Caco-2 (cell line): Measurements from ENCODE around the gene TCF7L2. TPM values are rescaled to one million over a fixed set of nuclear protein-coding genes. Genes with fewer than 3 reads are reported as not detected.

ENCODE experiments used
- BruUV-seq: library from RNA; stranded (reverse); fragments of 400-500 nt; replicated peaks from 2 replicates; lab custom pipeline; 2021; lab: Mats Ljungman, UMichigan
- CTCF ChIA-PET: fragments of 300-600 bp; sonication (Branson Sonifier 250); formaldehyde crosslinking; loops from one replicate; lab custom pipeline; 2022; ENCODE audit warnings: antibody characterized with exemption; lab: Charles Lee
- POLR2A ChIA-PET: fragments of 300-600 bp; sonication (Branson Sonifier 250); formaldehyde crosslinking; loops from one replicate; lab custom pipeline; 2022; ENCODE audit warnings: antibody characterized with exemption; lab: Charles Lee
- DNase-seq, 2 experiments: peaks; one replicate each; pipeline versions ENCODE4 v3.0.0 to v3.0.0-alpha.2; 2020 to 2022
- H3K27me3 ChIP-seq: replicated peaks from 2 replicates; pipeline ENCODE4 v1.6.0; 2011; ENCODE audit warnings: low read length; ENCODE audit not compliant: control insufficient read depth, insufficient read depth
- H3K36me3 ChIP-seq: 2 replicates; pipeline ENCODE4 v1.5.1; 2011; ENCODE audit warnings: low read length; ENCODE audit not compliant: control insufficient read depth, insufficient read depth
- H3K4me1 ChIP-seq: fragments of 250-450 bp; sonication (Bioruptor Pico); 2 replicates; pipeline ENCODE4 v1.5.1; 2020; ENCODE audit warnings: mild to moderate bottlenecking
- H3K4me3 ChIP-seq: 2 replicates; pipeline ENCODE4 v1.5.1; 2011; ENCODE audit warnings: low read depth, mild to moderate bottlenecking, control low read depth, low read length
- H3K9me3 ChIP-seq: fragments of 250-450 bp; sonication (Bioruptor Pico); 2 replicates; pipeline ENCODE4 v1.5.1; 2020; ENCODE audit warnings: mild to moderate bottlenecking, moderate library complexity
- H3K27ac Mint-ChIP-seq: one replicate; pipeline ENCODE4 v1.8.0; 2022; ENCODE audit warnings: mixed read lengths; ENCODE audit not compliant: unreplicated experiment
- H3K27me3 Mint-ChIP-seq: one replicate; pipeline ENCODE4 v1.8.0; 2022; ENCODE audit warnings: mixed read lengths; ENCODE audit not compliant: insufficient read depth, unreplicated experiment
- H3K36me3 Mint-ChIP-seq: one replicate; pipeline ENCODE4 v1.8.0; 2022; ENCODE audit warnings: mild to moderate bottlenecking, mixed read lengths; ENCODE audit not compliant: insufficient read depth, unreplicated experiment
- H3K4me1 Mint-ChIP-seq: one replicate; pipeline ENCODE4 v1.8.0; 2022; ENCODE audit warnings: low read depth, mixed read lengths; ENCODE audit not compliant: unreplicated experiment
- H3K4me3 Mint-ChIP-seq: one replicate; pipeline ENCODE4 v1.8.0; 2022; ENCODE audit warnings: mild to moderate bottlenecking, moderate library complexity, mixed read lengths; ENCODE audit not compliant: unreplicated experiment
- H3K9me3 Mint-ChIP-seq: one replicate; pipeline ENCODE4 v1.8.0; 2022; ENCODE audit warnings: mixed read lengths; ENCODE audit not compliant: unreplicated experiment
- CTCF ChIP-seq, 2 experiments: fragments of 200-600 bp in 1 of 2; IDR thresholded peaks; 1 replicate in 1 of 2; 2 replicates in 1 of 2; pipeline versions ENCODE4 v1.5.1 to v1.8.0; 2011 to 2022; ENCODE audit warnings: antibody characterized with exemption in 1 of 2, control low read depth in 1 of 2, inconsistent platforms in 1 of 2, low read depth in 1 of 2, low read length in 1 of 2, mild to moderate bottlenecking in 1 of 2, moderate library complexity in 1 of 2; ENCODE audit not compliant: insufficient read depth in 1 of 2, severe bottlenecking in 1 of 2, unreplicated experiment in 1 of 2
- intact Hi-C: fragments of 100-400 bp; cut with micrococcal nuclease; formaldehyde crosslinking; loops from one replicate; pipeline ENCODE4 v1.10.0; 2022; ENCODE audit not compliant: unreplicated experiment
- total RNA-seq: library from RNA; stranded (reverse); gene quantifications from 2 replicates; pipeline ENCODE4 v1.2.3, GENCODE V29; 2022

The TCF7L2 gene
- total RNA-seq, 1 experiment from 2014 or later: 45.4 TPM

DNA sequence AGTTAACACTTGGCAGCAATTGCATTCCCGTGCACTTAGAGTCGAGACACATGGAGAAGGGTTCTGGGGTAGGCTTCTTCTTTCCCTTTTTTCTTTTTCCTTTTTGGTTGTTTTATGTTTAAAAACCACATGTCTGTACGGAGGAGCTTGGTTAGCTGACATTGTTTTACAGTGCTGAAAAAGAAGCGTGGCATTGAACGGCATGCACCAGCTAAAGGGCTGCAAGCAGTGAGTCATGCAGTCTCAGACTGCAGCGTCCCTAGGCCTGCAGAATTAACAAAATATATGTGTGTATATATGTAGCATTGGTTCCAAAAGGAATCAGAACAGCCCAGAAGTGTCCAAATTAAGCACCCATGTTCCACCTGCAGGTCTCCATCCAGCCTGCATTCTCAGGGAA, 211.0 kb downstream of the TCF7L2 start:
- no peaks in the 10 kb centered on the region for H3K9me3 ChIP-seq
- BruUV-seq: no TSS peak

DNA sequence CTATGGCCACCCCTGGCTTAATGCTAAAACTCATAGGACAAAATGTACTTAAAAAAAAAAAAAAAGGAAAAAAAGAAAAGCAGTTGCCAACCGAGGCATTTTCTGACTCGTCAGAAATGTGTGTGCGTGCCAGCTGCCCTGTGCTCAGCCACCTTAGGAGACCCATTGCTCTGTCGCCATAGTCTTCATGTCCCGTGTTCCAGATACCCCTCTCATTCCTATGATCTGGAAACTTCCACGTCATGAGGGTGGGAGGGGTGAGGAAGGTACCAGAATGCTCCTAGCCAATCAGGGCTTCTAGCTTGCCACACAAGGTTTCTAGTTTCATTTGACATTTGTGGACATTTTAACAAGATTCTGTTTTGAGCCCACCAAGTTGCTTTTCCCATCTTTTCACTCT, 212.9 kb downstream of the TCF7L2 start:
- Mint-ChIP-seq H3K4me3 (no peak overlapping the region), H3K27ac (no peak overlapping the region), H3K27me3 (no peaks in the 10 kb centered on the region), H3K9me3 (no peaks in the 10 kb centered on the region), H3K36me3 (peaks cover 45% of the 10 kb centered on the region), H3K4me1 (no peaks in the 10 kb centered on the region)
- ChIA-PET POLR2A (no interaction called here), CTCF (no interaction called here)
- Histone ChIP-seq H3K36me3 (peaks cover 13% of the 10 kb centered on the region), H3K4me1 (no peaks in the 10 kb centered on the region), H3K27me3 (no peaks in the 10 kb centered on the region; the same call in 1 of the 2 replicates), H3K9me3 (no peaks in the 10 kb centered on the region), H3K4me3 (no peak overlapping the region)
- TF ChIP-seq CTCF (IDR thresholded peaks at IDR 0.05; ENCODE audit: insufficient read depth in 1 of 2, low read depth in 1 of 2, low read length in 1 of 2, severe bottlenecking in 1 of 2, unreplicated experiment in 1 of 2): no peak
- BruUV-seq: no TSS peak
- intact Hi-C loops: no loop called here
- DNase-seq: no peak

More for the DNA sequence above, 211.0 kb downstream of the TCF7L2 start:
- CTCF ChIA-PET: no interaction called here
- Mint-ChIP-seq H3K27me3 (no peaks in the 10 kb centered on the region), H3K36me3 (peaks cover 55% of the 10 kb centered on the region), H3K9me3 (no peaks in the 10 kb centered on the region), H3K4me1 (no peaks in the 10 kb centered on the region), H3K27ac (no peak overlapping the region), H3K4me3 (no peak overlapping the region)
- intact Hi-C loops: no loop called here
- Histone ChIP-seq H3K27me3 (no peaks in the 10 kb centered on the region; the same call in 1 of the 2 replicates), H3K4me1 (no peaks in the 10 kb centered on the region), H3K36me3 (peaks cover 18% of the 10 kb centered on the region), H3K4me3 (no peak overlapping the region)
- TF ChIP-seq CTCF (IDR thresholded peaks at IDR 0.05; ENCODE audit: insufficient read depth in 1 of 2, low read depth in 1 of 2, low read length in 1 of 2, severe bottlenecking in 1 of 2, unreplicated experiment in 1 of 2): no peak
- no peak for DNase-seq
- POLR2A ChIA-PET: no interaction called here

DNA sequence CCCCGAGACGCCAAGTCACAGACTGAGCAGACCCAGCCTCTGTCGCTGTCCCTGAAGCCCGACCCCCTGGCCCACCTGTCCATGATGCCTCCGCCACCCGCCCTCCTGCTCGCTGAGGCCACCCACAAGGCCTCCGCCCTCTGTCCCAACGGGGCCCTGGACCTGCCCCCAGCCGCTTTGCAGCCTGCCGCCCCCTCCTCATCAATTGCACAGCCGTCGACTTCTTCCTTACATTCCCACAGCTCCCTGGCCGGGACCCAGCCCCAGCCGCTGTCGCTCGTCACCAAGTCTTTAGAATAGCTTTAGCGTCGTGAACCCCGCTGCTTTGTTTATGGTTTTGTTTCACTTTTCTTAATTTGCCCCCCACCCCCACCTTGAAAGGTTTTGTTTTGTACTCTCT, 215.6 kb downstream of the TCF7L2 start:
- H3K4me3 ChIP-seq: no peak overlapping the region
- ChIA-PET POLR2A (no interaction called here), CTCF (no interaction called here)

More for the DNA sequence above, 215.6 kb downstream of the TCF7L2 start:
- peaks cover 41% of the 10 kb centered on the region for H3K36me3 Mint-ChIP-seq
- BruUV-seq: no TSS peak
- no peaks in the 10 kb centered on the region for H3K4me1 ChIP-seq
- DNase-seq: no peak
- H3K27ac Mint-ChIP-seq: no peak overlapping the region
- intact Hi-C loops: no loop called here
- no peaks in the 10 kb centered on the region; the same call in 1 of the 2 replicates for H3K27me3 ChIP-seq
- no peaks in the 10 kb centered on the region for H3K27me3 Mint-ChIP-seq
- no peak for TF ChIP-seq CTCF (IDR thresholded peaks at IDR 0.05; ENCODE audit: insufficient read depth in 1 of 2, low read depth in 1 of 2, low read length in 1 of 2, severe bottlenecking in 1 of 2, unreplicated experiment in 1 of 2)
- H3K4me1 Mint-ChIP-seq: no peaks in the 10 kb centered on the region
- no peak overlapping the region for H3K4me3 Mint-ChIP-seq
- H3K9me3 ChIP-seq: no peaks in the 10 kb centered on the region
- no peaks in the 10 kb centered on the region for H3K9me3 Mint-ChIP-seq
- peaks cover 8% of the 10 kb centered on the region for H3K36me3 ChIP-seq
